HepG2 (cell line): ENCODE measurements around the gene PTK7. TPM values are rescaled to one million over a fixed set of nuclear protein-coding genes. Genes with fewer than 3 reads are reported as not detected.

Experiments
- AHR ChIP-seq: IDR thresholded peaks from 2 replicates; pipeline ENCODE4 v1.6.1; 2018; ENCODE audit warnings: missing genetic modification reagents, missing compliant biosample characterization
- ATF7 ChIP-seq, 2 experiments: fragments of 450-650 bp in 1 of 2; sonication (generic) in 1 of 2; formaldehyde crosslinking in 1 of 2; IDR thresholded peaks; 2 replicates each; pipeline versions ENCODE4 v1.4.0 to v1.6.1; 2016 to 2020; ENCODE audit warnings: antibody characterized with exemption in 1 of 2, mild to moderate bottlenecking in 1 of 2, missing genetic modification reagents in 1 of 2
- CAMTA2 ChIP-seq: sonication (generic); formaldehyde crosslinking; IDR thresholded peaks from 2 replicates; pipeline ENCODE4 v1.4.0; 2020; ENCODE audit warnings: mild to moderate bottlenecking, missing genetic modification reagents, borderline replicate concordance
- EHMT2 ChIP-seq: fragments of 200-600 bp; sonication (generic); IDR thresholded peaks from 2 replicates; pipeline ENCODE4 v1.7.0; 2017; ENCODE audit warnings: antibody characterized with exemption, low read depth, low read length, borderline replicate concordance
- FOXK2 ChIP-seq: fragments of 450-650 bp; IDR thresholded peaks from 2 replicates; pipeline ENCODE4 v1.6.1; 2016
- RFX5 ChIP-seq: IDR thresholded peaks from 2 replicates; pipeline ENCODE4 v1.6.1; 2011; ENCODE audit warnings: low read depth, low read length, improper control_type of control experiment
- SALL2 ChIP-seq: sonication (generic); formaldehyde crosslinking; IDR thresholded peaks from 2 replicates; pipeline ENCODE4 v1.8.1; 2023; ENCODE audit warnings: mild to moderate bottlenecking, missing genetic modification reagents, inconsistent platforms
- SMC3 ChIP-seq: IDR thresholded peaks from 2 replicates; pipeline ENCODE4 v1.6.1; 2011; ENCODE audit warnings: low read length, improper control_type of control experiment
- ZBTB3 ChIP-seq: sonication (generic); formaldehyde crosslinking; IDR thresholded peaks from 2 replicates; pipeline ENCODE4 v1.4.0; 2020; ENCODE audit warnings: low read depth, mild to moderate bottlenecking, moderate library complexity, missing genetic modification reagents, borderline replicate concordance
- ZFP62 ChIP-seq: sonication (generic); formaldehyde crosslinking; IDR thresholded peaks from 2 replicates; pipeline ENCODE4 v1.4.0; 2020; ENCODE audit warnings: missing genetic modification reagents
- ZNF124 ChIP-seq: sonication (generic); formaldehyde crosslinking; IDR thresholded peaks from 2 replicates; pipeline ENCODE4 v1.4.0; 2020; ENCODE audit warnings: missing genetic modification reagents
- ZNF24 ChIP-seq: fragments of 450-650 bp; IDR thresholded peaks from 2 replicates; pipeline ENCODE4 v1.6.1; 2017; ENCODE audit warnings: antibody characterized with exemption, mild to moderate bottlenecking
- ZNF335 ChIP-seq: sonication (generic); formaldehyde crosslinking; IDR thresholded peaks from 2 replicates; pipeline ENCODE4 v1.4.0; 2020; ENCODE audit warnings: missing genetic modification reagents
- ZNF451 ChIP-seq: sonication (generic); formaldehyde crosslinking; IDR thresholded peaks from 2 replicates; pipeline ENCODE4 v1.5.0; 2020; ENCODE audit warnings: mild to moderate bottlenecking, missing genetic modification reagents
- ZNF552 ChIP-seq: sonication (generic); formaldehyde crosslinking; IDR thresholded peaks from 2 replicates; pipeline ENCODE4 v1.9.0; 2022; ENCODE audit warnings: missing genetic modification reagents, mild to moderate bottlenecking, borderline replicate concordance
- ZNF713 ChIP-seq: sonication (generic); formaldehyde crosslinking; IDR thresholded peaks from 2 replicates; pipeline ENCODE4 v1.4.0; 2020; ENCODE audit warnings: mild to moderate bottlenecking, missing genetic modification reagents
- polyA plus RNA-seq, 8 experiments: library from polyadenylated mRNA; depleted of rRNA in 3 of 8; stranded (reverse) in 7 of 8; unstranded in 1 of 8; fragments of >200 nt; fragmentation: Illumina TruSeq in 4 of 8; extraction: Trizol in 4 of 8; gene quantifications; 2 replicates each; pipeline versions ENCODE4 v1.2.1 to v1.2.3, GENCODE V29; 2011 to 2016; ENCODE audit warnings: low read depth in 4 of 8, missing spikeins in 1 of 8, mixed read lengths in 1 of 8; ENCODE audit not compliant: insufficient read depth in 1 of 8
- total RNA-seq, 5 experiments: library from RNA; depleted of rRNA; stranded (reverse); fragments of >200 nt; fragmentation: Illumina TruSeq; extraction: Trizol; gene quantifications; 2 replicates each; pipeline ENCODE4 v1.2.3, GENCODE V29; 2016; ENCODE audit warnings: low read depth in 1 of 5
- TF ChIP-seq, protein P1 (sequence below): sonication (generic); formaldehyde crosslinking; IDR thresholded peaks from 2 replicates; pipeline ENCODE4 v1.9.0; 2021; ENCODE audit warnings: missing genetic modification reagents, borderline replicate concordance
- TF ChIP-seq, protein P2 (sequence below): sonication (generic); formaldehyde crosslinking; IDR thresholded peaks from 2 replicates; pipeline ENCODE4 v1.8.1; 2023; ENCODE audit warnings: mild to moderate bottlenecking, missing genetic modification reagents, borderline replicate concordance
- TF ChIP-seq, protein P3 (sequence below): IDR thresholded peaks from 2 replicates; pipeline ENCODE4 v1.6.1; 2016; ENCODE audit warnings: missing biosample characterization, missing genetic modification reagents, low read depth
- TF ChIP-seq, protein P4 (sequence below): sonication (generic); formaldehyde crosslinking; IDR thresholded peaks from 2 replicates; pipeline ENCODE4 v1.4.0; 2020; ENCODE audit warnings: missing genetic modification reagents
- TF ChIP-seq, protein P5 (sequence below): sonication (generic); formaldehyde crosslinking; IDR thresholded peaks from 2 replicates; pipeline ENCODE4 v1.5.1; 2020; ENCODE audit warnings: missing genetic modification reagents, mild to moderate bottlenecking, borderline replicate concordance
- TF ChIP-seq, protein P6 (sequence below): sonication (generic); formaldehyde crosslinking; IDR thresholded peaks from 2 replicates; pipeline ENCODE4 v1.9.0; 2021; ENCODE audit warnings: missing genetic modification reagents, mild to moderate bottlenecking, borderline replicate concordance

The PTK7 gene
- total and polyA plus RNA-seq, 2 of the 13 experiments (the other 11 are each of a cell fraction or from before 2014, with no cell fraction given): 98.5 to 99.8 TPM

DNA sequence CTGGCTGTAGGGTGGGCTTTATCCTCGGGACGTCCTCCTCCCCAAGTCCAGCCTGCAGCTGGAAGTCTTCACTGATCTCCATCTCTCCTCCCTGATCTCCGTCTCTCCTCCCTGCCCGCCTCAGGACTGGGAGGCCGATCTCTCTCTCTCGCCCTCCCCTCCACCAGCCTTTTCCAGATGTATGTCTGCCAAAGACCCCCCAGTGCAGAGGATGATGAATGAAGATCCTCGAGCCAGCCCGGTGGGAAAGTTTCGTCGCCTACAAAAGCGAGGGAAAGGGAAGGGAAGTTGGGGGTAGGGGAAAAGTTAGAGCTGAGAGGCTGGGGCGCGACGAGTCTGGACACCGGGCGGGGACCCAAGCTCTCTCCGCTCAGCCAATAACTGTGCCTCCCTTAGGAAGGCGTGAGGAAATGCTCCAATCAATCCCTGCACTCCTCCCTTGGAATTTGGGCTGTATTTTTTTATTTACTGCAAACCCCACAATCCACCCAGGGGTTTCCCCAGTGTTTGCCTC lies 94.4 kb downstream of the PTK7 start (continued):
- TF ChIP-seq SALL2 (CRISPR knock-in tag) (no peak), FOXK2 (no peak), RFX5 (no peak), SMC3 (no peak), ZNF451 (CRISPR knock-in tag) (no peak; the same call in 1 of the 2 replicates), ZNF335 (CRISPR knock-in tag) (no peak), ZNF124 (no peak), ZFP62 (no peak), CAMTA2 (CRISPR knock-in tag) (0 out of 2 replicates have a peak, but pooled peaks have one; percentile 72), EHMT2 (no peak), ZNF713 (CRISPR knock-in tag) (0 out of 2 replicates have a peak, but pooled peaks have one; percentile 86), ZNF24 (no peak), ZNF552 (CRISPR knock-in tag) (no peak), ZBTB3 (CRISPR knock-in tag) (peak; percentile 63; the same call in 1 of the 2 replicates), ATF7 (IDR thresholded peaks at IDR 0.05) (no peak), ATF7 (CRISPR knock-in tag; IDR thresholded peaks at IDR 0.05) (no peak), AHR (no peak)
- TF ChIP-seq, protein P1, sequence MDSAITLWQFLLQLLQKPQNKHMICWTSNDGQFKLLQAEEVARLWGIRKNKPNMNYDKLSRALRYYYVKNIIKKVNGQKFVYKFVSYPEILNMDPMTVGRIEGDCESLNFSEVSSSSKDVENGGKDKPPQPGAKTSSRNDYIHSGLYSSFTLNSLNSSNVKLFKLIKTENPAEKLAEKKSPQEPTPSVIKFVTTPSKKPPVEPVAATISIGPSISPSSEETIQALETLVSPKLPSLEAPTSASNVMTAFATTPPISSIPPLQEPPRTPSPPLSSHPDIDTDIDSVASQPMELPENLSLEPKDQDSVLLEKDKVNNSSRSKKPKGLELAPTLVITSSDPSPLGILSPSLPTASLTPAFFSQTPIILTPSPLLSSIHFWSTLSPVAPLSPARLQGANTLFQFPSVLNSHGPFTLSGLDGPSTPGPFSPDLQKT (CRISPR knock-in tag): no peak
- TF ChIP-seq, protein P2, sequence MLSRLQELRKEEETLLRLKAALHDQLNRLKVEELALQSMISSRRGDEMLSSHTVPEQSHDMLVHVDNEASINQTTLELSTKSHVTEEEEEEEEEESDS (CRISPR knock-in tag): 0 out of 2 replicates have a peak, but pooled peaks have one; percentile 22
- TF ChIP-seq, protein P3, sequence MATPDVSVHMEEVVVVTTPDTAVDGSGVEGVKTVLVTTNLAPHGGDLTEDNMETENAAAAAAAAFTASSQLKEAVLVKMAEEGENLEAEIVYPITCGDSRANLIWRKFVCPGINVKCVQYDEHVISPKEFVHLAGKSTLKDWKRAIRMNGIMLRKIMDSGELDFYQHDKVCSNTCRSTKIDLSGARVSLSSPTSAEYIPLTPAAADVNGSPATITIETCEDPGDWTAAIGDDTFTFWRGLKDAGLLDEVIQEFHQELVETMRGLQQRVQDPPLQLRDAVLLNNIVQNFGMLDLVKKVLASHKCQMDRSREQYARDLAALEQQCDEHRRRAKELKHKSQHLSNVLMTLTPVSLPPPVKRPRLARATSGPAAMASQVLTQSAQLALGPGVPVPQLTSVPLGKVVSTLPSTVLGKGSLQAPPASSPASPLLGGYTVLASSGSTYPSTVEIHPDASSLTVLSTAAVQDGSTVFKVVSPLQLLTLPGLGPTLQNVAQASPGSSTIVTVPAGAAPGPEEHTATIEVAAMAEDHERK (CRISPR knock-in tag): no peak
- TF ChIP-seq, protein P4, sequence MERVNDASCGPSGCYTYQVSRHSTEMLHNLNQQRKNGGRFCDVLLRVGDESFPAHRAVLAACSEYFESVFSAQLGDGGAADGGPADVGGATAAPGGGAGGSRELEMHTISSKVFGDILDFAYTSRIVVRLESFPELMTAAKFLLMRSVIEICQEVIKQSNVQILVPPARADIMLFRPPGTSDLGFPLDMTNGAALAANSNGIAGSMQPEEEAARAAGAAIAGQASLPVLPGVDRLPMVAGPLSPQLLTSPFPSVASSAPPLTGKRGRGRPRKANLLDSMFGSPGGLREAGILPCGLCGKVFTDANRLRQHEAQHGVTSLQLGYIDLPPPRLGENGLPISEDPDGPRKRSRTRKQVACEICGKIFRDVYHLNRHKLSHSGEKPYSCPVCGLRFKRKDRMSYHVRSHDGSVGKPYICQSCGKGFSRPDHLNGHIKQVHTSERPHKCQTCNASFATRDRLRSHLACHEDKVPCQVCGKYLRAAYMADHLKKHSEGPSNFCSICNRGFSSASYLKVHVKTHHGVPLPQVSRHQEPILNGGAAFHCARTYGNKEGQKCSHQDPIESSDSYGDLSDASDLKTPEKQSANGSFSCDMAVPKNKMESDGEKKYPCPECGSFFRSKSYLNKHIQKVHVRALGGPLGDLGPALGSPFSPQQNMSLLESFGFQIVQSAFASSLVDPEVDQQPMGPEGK (CRISPR knock-in tag): peak; percentile 44; the same call in 1 of the 2 replicates
- TF ChIP-seq, protein P5, sequence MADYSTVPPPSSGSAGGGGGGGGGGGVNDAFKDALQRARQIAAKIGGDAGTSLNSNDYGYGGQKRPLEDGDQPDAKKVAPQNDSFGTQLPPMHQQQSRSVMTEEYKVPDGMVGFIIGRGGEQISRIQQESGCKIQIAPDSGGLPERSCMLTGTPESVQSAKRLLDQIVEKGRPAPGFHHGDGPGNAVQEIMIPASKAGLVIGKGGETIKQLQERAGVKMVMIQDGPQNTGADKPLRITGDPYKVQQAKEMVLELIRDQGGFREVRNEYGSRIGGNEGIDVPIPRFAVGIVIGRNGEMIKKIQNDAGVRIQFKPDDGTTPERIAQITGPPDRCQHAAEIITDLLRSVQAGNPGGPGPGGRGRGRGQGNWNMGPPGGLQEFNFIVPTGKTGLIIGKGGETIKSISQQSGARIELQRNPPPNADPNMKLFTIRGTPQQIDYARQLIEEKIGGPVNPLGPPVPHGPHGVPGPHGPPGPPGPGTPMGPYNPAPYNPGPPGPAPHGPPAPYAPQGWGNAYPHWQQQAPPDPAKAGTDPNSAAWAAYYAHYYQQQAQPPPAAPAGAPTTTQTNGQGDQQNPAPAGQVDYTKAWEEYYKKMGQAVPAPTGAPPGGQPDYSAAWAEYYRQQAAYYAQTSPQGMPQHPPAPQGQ (CRISPR knock-in tag): no peak
- TF ChIP-seq, protein P6, sequence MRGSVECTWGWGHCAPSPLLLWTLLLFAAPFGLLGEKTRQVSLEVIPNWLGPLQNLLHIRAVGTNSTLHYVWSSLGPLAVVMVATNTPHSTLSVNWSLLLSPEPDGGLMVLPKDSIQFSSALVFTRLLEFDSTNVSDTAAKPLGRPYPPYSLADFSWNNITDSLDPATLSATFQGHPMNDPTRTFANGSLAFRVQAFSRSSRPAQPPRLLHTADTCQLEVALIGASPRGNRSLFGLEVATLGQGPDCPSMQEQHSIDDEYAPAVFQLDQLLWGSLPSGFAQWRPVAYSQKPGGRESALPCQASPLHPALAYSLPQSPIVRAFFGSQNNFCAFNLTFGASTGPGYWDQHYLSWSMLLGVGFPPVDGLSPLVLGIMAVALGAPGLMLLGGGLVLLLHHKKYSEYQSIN (CRISPR knock-in tag): no peak
